ENCODE results near the gene ARHGEF3.

Gene ARHGEF3

DNA sequence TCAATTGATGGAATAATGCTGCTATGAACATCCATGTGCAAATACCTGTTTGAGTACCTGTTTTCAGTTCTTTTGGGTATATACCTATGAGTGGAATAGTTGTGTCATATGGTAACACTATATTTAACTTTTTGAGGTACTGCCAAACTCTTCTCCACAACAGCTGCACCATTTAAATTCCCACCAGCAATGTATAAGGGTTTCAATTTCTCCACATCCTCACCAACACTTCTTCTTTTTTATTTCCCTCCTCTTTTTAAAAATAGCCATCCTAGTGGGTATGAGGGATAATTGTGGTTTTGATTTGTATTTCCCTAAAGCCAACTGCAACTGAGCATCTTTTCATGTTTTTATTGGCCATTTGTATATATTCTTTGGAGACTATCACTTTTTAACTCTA lies 31.3 kb upstream of the ARHGEF3 start:
- ChIA-PET CTCF (no interaction called here), POLR2A (no interaction called here)
- no peak for TF ChIP-seq ZNF384 (IDR thresholded peaks at IDR 0.05)
- TF ChIP-seq FOXM1 (IDR thresholded peaks at IDR 0.05; ENCODE audit: borderline replicate concordance) = no peak
- no peak for TF ChIP-seq FOXK2 (IDR thresholded peaks at IDR 0.05)
- no peak for TF ChIP-seq FOXA1 (IDR thresholded peaks at IDR 0.05)
- TF ChIP-seq LEF1 (IDR thresholded peaks at IDR 0.05; ENCODE audit: borderline replicate concordance) = no peak
- TF ChIP-seq CTBP1 (IDR thresholded peaks at IDR 0.05; ENCODE audit: borderline replicate concordance) = no peak
- TF ChIP-seq ELF4 (IDR thresholded peaks at IDR 0.05) = no peak
- no peak for TF ChIP-seq SUZ12 (IDR thresholded peaks at IDR 0.05)
- TF ChIP-seq, protein P1, sequence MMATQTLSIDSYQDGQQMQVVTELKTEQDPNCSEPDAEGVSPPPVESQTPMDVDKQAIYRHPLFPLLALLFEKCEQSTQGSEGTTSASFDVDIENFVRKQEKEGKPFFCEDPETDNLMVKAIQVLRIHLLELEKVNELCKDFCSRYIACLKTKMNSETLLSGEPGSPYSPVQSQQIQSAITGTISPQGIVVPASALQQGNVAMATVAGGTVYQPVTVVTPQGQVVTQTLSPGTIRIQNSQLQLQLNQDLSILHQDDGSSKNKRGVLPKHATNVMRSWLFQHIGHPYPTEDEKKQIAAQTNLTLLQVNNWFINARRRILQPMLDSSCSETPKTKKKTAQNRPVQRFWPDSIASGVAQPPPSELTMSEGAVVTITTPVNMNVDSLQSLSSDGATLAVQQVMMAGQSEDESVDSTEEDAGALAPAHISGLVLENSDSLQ (IDR thresholded peaks at IDR 0.05) = no peak
- TF ChIP-seq TARDBP (IDR thresholded peaks at IDR 0.05) = no peak
- TF ChIP-seq SP1 (IDR thresholded peaks at IDR 0.05) = no peak
- no peak for TF ChIP-seq NFRKB (IDR thresholded peaks at IDR 0.05)
- no peak for TF ChIP-seq HDGF (IDR thresholded peaks at IDR 0.05; ENCODE audit: borderline replicate concordance)
- no peak for TF ChIP-seq L3MBTL2 (conservative IDR thresholded peaks at IDR 0.05)
- no peak for TF ChIP-seq ARNT (IDR thresholded peaks at IDR 0.05)
- TF ChIP-seq BHLHE40 (IDR thresholded peaks at IDR 0.05; ENCODE audit: borderline replicate concordance) = no peak
- no peak for DNase-seq (ENCODE audit: extremely low spot score)

DNA sequence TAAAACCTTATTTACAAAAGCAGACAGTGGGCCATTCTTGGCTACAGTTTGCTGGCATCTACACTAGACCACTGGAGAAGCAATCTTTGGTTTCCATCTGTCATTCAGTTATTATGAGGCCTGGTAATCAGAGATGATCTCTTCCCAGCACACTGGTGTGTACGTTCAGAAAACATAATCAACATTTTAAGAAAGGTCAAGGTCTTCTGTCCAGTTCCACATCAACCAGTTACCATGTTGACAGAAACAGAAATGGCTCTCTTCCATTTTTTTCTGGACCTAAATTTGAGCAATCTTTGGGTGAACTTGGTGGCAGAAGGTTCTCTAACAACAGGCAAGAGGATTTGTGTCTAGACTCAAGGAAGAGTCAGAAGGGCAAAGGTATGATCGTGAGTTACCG lies 29.8 kb upstream of the ARHGEF3 start:
- CTCF ChIA-PET = no interaction called here
- TF ChIP-seq FOXM1 (IDR thresholded peaks at IDR 0.05; ENCODE audit: borderline replicate concordance) (no peak), SP1 (IDR thresholded peaks at IDR 0.05) (no peak), FOXA1 (IDR thresholded peaks at IDR 0.05) (no peak), LEF1 (IDR thresholded peaks at IDR 0.05; ENCODE audit: borderline replicate concordance) (no peak), ELF4 (IDR thresholded peaks at IDR 0.05) (no peak), CTBP1 (IDR thresholded peaks at IDR 0.05; ENCODE audit: borderline replicate concordance) (no peak), NFRKB (IDR thresholded peaks at IDR 0.05) (no peak), SUZ12 (IDR thresholded peaks at IDR 0.05) (no peak), BHLHE40 (IDR thresholded peaks at IDR 0.05; ENCODE audit: borderline replicate concordance) (no peak)
- TF ChIP-seq, protein P1 (IDR thresholded peaks at IDR 0.05) = no peak
- POLR2A ChIA-PET = no interaction called here
- DNase-seq (ENCODE audit: extremely low spot score) = no peak

DNA sequence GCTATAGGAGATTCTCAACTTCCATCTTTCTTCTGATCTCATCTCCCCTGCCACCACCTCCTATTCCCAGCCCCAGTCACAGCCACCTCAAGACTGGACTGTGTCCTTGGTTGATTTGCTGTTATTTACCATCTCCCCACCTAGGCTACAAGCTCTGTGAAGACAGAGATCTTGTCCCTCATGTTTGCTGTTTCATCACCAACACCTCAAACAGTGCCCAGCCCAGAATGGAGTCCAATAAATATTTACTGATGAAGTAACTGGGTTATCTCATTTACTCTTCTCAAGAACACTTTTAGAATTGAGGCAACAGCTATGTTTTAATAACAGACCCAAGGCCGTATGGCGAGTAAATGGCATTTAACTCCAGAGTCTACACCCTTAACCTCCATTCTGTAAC lies 29.1 kb upstream of the ARHGEF3 start:
- TF ChIP-seq HDGF (IDR thresholded peaks at IDR 0.05; ENCODE audit: borderline replicate concordance) (no peak), ZNF384 (IDR thresholded peaks at IDR 0.05) (no peak), LEF1 (IDR thresholded peaks at IDR 0.05; ENCODE audit: borderline replicate concordance) (no peak), SP1 (IDR thresholded peaks at IDR 0.05) (no peak), ARNT (IDR thresholded peaks at IDR 0.05) (no peak), SUZ12 (IDR thresholded peaks at IDR 0.05) (no peak), FOXM1 (IDR thresholded peaks at IDR 0.05; ENCODE audit: borderline replicate concordance) (no peak), NFRKB (IDR thresholded peaks at IDR 0.05) (no peak)
- TF ChIP-seq, protein P1 (IDR thresholded peaks at IDR 0.05) = no peak
- no peak for DNase-seq (ENCODE audit: extremely low spot score)
- ChIA-PET POLR2A (interaction anchor here (0.6 kb wide), 1 partner anchor 11 kb away, joined by 3 read pairs; no protein-coding TSS in a partner anchor), CTCF (no interaction called here)

DNA sequence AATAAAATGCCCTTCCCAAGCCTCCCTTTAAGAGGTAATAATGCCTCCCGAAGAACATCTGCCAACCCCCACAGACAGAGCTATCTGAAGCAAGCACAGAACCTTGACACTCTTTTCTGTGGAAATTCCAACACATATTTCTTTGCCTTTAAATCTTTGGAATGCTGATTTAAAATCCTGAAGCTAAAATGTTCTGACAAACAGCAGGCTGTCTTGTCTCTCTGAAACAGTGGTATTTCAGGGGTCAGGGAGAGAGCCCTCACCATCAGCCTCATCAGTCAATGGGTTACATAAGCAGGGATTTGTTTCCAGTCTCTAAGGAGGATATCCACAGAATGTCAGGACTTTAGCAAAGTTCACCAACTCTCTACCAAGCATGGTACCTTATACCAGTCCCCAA lies 27.8 kb upstream of the ARHGEF3 start:
- ChIA-PET POLR2A (no interaction called here), CTCF (no interaction called here)
- TF ChIP-seq CTBP1 (IDR thresholded peaks at IDR 0.05; ENCODE audit: borderline replicate concordance) = no peak
- no peak for TF ChIP-seq SUZ12 (IDR thresholded peaks at IDR 0.05)
- no peak for TF ChIP-seq ARNT (IDR thresholded peaks at IDR 0.05)
- TF ChIP-seq BHLHE40 (IDR thresholded peaks at IDR 0.05; ENCODE audit: borderline replicate concordance) = no peak
- DNase-seq (ENCODE audit: extremely low spot score) = no peak

DNA sequence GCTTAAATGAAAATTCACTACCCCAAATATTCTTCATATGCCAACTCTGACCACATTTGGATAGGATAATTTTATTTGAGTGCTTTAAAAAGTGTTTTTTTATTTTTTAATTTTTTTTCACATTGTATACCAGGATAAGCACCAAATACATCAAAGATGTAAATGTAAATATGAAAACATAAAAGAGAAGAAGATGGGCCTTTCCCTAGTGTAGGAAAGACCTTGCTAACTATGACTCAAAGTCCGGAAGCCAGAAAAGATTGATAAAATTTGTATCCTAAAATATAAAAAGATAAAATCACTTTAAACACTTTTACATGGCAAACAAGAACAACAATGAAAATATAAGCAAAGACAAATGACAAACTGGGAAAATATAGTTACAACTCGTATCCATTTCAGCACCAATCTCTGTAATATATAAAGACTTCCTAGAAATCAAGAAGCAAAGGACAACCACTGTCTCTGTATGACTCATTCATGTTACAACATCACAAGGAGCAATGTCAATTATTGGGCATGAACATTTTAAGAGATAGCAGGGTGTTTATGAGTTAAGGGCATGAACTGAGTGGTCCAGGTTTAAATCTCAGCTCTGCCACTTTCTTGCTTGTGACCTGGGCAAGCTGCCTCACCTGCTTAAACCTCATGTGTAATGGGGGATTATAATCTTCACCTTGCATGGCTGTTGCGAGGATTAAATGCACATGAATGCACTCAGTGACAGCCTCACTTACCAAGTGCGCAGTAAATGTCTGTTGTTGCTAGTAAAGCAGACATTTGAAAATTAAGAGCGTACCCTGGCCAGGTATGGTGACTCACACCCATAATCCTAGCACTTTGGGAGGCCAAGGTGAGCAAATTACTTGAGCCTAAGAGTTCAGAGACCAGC lies 25.3 kb upstream of the ARHGEF3 start:
- TF ChIP-seq TARDBP (IDR thresholded peaks at IDR 0.05) = no peak
- TF ChIP-seq BHLHE40 (IDR thresholded peaks at IDR 0.05; ENCODE audit: borderline replicate concordance) = no peak
- TF ChIP-seq FOXK2 (IDR thresholded peaks at IDR 0.05) = no peak
- TF ChIP-seq HDGF (IDR thresholded peaks at IDR 0.05; ENCODE audit: borderline replicate concordance) = no peak
- no peak for TF ChIP-seq ELF4 (IDR thresholded peaks at IDR 0.05)
- TF ChIP-seq CTBP1 (IDR thresholded peaks at IDR 0.05; ENCODE audit: borderline replicate concordance) = no peak
- TF ChIP-seq LEF1 (IDR thresholded peaks at IDR 0.05; ENCODE audit: borderline replicate concordance) = no peak
- TF ChIP-seq FOXM1 (IDR thresholded peaks at IDR 0.05; ENCODE audit: borderline replicate concordance) = no peak
- TF ChIP-seq ZNF384 (IDR thresholded peaks at IDR 0.05) = no peak
- no peak for TF ChIP-seq ARNT (IDR thresholded peaks at IDR 0.05)
- CTCF ChIA-PET = no interaction called here
- POLR2A ChIA-PET = no interaction called here
- no peak for DNase-seq (ENCODE audit: extremely low spot score)
